Limb (tissue), 2 donors: ENCODE data around the gene LRP1B.
"Not testable (repeated sequence)": the region's sequence is repeated elsewhere in the genome, so short reads cannot be mapped to it uniquely, and the experiment has no call there.

Source experiments
- DNase-seq, 2 donors: peaks; one replicate each; pipeline ENCODE4 v3.0.0-alpha.2; 2016; ENCODE audit errors: extremely low spot score in 2 of 2

Gene LRP1B

DNA sequence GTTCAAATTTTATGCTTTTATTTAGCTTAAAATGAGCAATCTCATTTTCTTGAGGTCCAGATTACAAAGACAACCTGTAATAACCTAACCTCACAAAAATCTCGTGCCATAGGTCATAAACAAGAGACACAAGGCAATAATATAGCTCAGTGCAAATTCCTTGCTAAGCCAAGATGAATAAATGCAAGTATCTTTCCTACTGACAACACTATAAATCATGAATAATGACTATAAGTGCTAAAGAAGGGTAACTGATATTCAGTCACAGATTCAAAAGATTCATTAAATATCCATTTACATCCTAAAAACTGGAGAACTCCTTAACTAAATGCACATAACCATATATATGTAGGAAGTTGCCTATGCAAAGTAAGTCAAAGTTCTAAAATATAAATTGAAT lies 1641.6 kb downstream of the LRP1B start:
- DNase-seq: no peak

GRCh38 chr2:140481136-140481535 lies 1649.7 kb downstream of the LRP1B start:
- DNase-seq: no peak

DNA sequence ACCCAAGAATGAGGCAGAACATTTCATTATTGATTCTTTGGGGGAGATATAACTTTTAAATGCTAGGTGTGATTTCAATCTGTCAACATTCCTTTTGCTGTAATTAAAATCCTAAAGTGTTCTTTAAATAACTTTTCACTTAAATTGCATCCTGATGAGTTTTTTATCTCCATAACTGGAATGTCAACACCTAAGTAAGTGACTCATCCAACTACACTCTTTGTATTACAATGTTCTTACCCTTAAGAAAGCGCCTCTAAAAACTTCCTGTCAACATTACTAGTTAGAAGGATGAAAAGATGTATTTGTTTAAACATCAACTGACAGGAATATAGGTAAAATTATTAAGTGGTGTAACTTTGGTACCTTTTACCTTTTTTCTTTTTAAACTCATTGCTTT lies 1657.0 kb downstream of the LRP1B start:
- DNase-seq: no peak

DNA sequence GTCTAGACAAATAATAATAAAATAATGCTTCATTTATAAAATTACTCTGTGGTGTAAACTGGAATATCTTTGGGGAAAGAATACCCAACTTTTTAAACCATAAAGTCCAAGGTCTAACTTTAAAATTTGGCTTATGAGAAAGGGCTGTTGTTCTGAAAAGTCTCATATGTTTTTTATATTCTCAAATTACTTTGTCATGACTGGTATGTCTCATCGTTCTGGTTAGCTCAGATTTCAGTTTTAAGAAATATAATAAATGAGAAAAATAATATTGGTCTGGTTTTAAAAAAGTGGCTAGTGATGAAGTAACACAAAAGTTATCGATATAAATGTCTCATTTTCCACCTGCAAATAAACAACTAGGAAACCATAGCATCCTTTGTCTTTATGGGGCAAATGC lies 1658.1 kb downstream of the LRP1B start:
- DNase-seq: no peak

- DNase-seq: no peak
These were observed 1665.5 kb downstream of the LRP1B start for GRCh38 chr2:140465301-140465700.

DNA sequence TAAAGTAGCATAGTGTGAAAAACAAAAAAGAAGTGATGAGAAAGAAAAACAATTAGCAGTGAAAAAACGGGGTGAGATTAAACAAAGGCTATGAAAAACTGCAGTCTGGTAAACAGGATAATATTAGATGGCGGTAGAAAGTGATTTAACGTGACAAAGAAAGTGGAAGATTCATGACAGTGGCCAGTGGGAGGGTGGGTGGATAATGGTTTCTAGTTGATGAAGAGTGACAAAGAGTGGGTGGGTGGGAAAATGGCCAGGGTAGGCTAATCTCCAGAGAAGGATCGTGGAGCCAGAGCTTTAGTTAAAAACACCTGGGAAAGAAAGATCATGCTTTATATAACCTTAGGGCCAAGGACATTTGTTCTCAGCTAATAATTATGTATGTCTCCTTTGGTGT lies 1667.8 kb downstream of the LRP1B start:
- DNase-seq: no peak

GRCh38 chr2:140457483-140457882 lies 1673.3 kb downstream of the LRP1B start:
- no peak for DNase-seq

DNA sequence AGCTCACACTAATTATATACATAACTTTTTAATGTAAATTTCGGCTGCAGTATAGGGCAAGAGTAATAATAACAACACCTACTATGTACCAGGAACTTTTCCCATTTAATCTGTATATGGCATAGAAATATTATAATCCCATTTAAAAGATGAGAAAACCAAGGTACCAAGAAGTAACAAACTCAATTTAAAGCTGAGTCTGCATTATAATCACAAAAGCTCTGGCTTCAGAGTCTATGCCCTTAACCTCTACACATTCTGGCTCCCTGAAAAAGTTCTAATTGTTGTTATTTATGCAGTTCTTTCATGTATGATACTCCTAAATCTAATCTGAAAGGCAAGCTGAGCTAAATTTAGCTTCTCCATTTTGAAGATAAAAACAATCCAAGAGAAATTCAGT lies 1675.5 kb downstream of the LRP1B start:
- DNase-seq: no peak

GRCh38 chr2:140454717-140455116 lies 1676.1 kb downstream of the LRP1B start:
- DNase-seq: no peak

DNA sequence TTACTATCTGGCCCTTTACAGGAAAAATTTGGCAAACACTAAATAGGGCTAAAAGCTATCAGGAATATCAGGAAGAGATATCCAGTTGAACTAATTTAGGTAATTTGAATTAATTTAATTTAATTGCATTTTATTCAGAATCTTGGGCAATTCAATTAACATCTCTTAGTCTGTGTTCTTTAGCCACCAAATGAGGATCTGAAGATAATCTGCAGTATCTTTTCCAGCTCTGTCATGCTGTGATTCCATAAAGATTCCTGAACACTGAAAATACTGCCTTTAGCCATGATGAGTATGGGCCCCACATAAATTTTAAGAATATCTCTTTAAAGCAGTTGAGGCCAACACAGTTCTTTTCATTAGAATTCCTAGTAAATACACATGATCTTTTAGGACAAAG lies 1679.5 kb downstream of the LRP1B start:
- no peak for DNase-seq

DNA sequence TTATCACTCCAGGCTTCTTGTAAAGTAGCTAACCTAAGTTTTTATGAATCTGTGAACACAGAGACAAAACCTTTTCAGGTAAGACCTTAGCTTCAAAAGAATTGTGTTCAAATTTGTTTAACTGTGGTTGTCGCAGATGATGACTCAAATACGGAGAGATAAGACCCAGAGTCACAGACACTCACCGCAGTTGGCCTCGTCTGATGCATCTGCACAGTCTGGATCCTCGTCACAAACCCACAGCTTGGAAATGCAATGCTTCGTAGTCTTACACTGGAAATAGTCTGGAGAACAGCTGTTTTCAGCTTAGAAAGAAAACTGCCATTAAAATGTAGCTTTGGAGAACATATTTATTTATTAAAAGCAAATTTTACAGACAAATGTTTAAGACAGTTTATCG lies 1688.5 kb downstream of the LRP1B start:
- peak in 1 of 2 donors; percentile 40 for DNase-seq

DNA sequence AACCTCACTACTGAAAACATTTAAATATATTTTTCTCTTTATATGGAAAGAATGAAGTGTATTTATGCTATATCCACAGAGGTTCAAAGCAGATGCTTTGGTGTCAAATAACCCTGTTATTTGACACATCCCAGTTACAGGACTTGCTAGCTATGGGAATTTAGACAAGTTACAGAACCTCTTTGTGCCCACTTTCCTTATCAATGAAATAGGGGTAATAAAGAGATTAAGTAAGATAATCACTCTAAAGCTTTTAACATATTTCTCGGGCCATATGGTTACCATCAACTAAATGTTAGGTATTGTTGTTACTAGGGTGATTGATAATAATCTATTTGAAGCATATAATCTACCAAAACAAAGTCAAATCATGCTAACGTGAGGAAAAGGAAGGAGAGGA lies 1690.0 kb downstream of the LRP1B start:
- DNase-seq: no peak

- no peak for DNase-seq
These were observed 1693.9 kb downstream of the LRP1B start for GRCh38 chr2:140436936-140437335.

DNA sequence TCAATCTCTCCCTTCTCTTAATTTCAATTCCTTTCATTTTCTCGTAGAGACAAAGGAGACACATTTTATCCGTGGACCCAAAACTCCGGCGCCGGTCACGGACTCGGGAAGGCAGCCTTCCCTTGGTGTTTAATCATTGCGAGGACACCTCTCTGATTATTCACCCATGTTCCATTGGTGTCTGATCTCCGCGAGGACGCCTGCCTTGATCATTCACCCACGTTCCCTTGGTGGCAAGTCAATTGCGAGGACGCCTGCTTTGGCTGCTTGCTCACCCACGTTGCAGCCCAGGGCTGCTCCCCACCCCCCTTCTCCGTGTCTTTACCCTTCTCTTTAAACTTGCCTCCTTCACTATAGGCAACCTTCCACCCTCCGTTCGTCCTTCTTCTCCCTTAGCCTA lies 1703.8 kb downstream of the LRP1B start:
- DNase-seq: not testable (repeated sequence)

DNA sequence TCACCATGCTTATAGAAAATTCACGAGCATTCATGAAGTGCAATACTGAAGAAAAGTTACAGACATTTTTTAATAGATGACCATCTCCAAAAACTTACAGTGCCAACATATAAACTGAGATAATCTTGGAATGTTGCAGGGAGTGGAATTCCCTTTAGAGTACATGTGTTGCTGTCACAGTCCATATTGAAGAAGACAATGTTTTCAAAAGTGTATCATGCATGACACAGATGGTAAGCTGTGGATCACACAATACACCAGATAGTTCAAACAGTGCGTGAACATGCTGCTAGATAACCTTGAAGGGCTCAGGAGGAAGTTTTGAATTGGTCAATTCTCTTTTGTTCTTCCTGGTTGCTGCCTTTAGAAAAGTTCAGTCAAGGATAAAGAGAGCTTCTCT lies 1706.3 kb downstream of the LRP1B start:
- no peak for DNase-seq

DNA sequence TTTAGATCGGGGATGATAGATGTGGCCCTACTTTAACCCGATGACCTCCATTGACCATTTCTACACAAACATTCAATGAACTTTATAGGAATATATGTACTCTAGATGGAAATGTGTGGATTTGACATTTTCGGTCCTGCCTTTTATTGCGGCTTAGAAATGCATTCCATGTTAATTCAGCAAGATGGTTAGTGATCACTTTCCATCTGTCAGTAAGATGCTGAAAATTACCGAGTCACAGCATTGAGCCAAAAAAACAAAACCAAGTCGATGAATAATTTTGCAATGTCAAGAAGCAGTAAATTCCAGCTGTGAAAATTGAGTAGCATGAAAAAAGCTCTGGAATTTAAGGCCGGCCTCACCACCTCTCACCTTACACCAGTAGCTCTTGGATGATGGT lies 1708.1 kb downstream of the LRP1B start:
- DNase-seq: no peak

- DNase-seq: no peak
These were observed 1713.3 kb downstream of the LRP1B start for GRCh38 chr2:140417504-140417903.

GRCh38 chr2:140416577-140416976 lies 1714.2 kb downstream of the LRP1B start:
- DNase-seq: no peak

GRCh38 chr2:140415035-140415434 lies 1715.8 kb downstream of the LRP1B start:
- DNase-seq: not testable (repeated sequence)

GRCh38 chr2:140410695-140411094 lies 1720.1 kb downstream of the LRP1B start:
- no peak for DNase-seq

GRCh38 chr2:140401056-140401455 lies 1729.8 kb downstream of the LRP1B start:
- no peak for DNase-seq

GRCh38 chr2:140392824-140393223 lies 1738.0 kb downstream of the LRP1B start:
- no peak for DNase-seq

DNA sequence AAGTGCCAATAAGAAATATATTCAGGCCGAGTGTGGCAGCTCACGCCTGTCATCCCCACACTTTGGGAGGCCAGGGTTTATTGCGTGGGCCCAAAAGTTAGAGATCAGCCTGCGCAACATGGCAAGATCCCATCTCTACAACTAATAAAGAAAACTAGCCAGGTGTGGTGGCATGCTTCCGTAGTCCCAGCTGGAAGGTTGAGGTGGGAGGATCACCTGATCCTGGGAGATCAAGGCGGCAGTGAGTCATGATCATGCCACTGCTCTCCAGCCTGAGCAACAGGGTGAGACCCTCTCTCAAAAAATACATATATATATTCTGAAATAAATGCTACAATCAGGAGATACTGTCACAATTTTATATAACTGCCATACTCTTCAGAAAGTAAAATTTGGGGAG lies 1745.9 kb downstream of the LRP1B start:
- DNase-seq: no peak

GRCh38 chr2:140383781-140384180 lies 1747.0 kb downstream of the LRP1B start:
- DNase-seq: no peak

- no peak for DNase-seq
These were observed 1754.1 kb downstream of the LRP1B start for GRCh38 chr2:140376686-140377085.
